C1 segment of cervical spinal cord (tissue), 14 donors: ENCODE measurements around the gene CORIN.
A peak's percentile ranks its signal among the peaks of the same experiment; 100 is the strongest.

Experiments used
- DNase-seq, 14 donors: peaks; one replicate each; lab custom pipeline; 2025; lab: John Stamatoyannopoulos, UW

The CORIN gene

GRCh38 chr4:47642985-47643760 lies 194.7 kb downstream of the CORIN start:
- DNase-seq = peak in 1 of 14 donors; percentile 9

GRCh38 chr4:47642191-47642830 lies 195.6 kb downstream of the CORIN start:
- no peak for DNase-seq

GRCh38 chr4:47641755-47642154 lies 196.1 kb downstream of the CORIN start:
- DNase-seq = no peak

GRCh38 chr4:47640911-47641310 lies 197.0 kb downstream of the CORIN start:
- no peak for DNase-seq

GRCh38 chr4:47639531-47639930 lies 198.3 kb downstream of the CORIN start:
- no peak for DNase-seq

GRCh38 chr4:47631161-47631560 lies 206.7 kb downstream of the CORIN start:
- no peak for DNase-seq

GRCh38 chr4:47624031-47624441 lies 213.8 kb downstream of the CORIN start:
- no peak for DNase-seq

DNA sequence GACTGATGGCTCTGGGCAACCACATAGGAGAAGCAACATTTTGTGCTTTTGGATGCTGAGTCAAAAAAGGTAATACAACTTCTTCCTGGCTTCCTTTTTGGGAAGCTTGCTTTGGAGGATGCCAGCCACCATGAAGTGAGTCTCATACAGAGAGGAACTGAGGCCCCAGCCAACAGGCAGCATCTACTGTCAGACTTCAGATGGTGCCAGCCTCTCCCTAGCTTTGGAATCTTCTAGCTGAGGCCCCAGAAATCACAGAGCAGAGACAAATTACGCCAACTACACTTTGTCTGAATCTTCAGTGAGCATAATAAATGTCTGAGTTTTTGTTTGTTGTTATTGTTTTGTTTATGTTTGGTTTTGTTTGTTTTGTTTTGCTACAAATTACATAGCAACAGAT lies 216.7 kb downstream of the CORIN start:
- DNase-seq = no peak

DNA sequence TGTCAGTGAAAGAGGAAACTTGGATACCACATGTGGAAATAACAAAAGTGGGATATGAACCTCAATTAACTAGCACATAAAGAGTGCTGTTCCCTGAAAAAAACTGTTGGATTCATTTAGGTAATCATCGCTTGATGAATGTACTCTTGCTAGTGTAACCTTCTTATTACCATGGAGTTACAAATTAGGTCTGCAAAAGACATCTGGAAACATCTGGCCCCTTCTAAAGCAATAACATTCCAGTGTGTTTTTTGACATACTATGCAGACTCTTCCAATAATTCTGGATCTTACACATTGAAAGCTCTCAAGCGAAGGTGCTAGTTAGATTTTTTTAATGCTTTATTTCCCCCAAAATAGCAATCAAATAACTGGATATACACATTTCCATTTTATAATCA lies 218.2 kb downstream of the CORIN start:
- no peak for DNase-seq

- no peak for DNase-seq
These were observed 220.3 kb downstream of the CORIN start for GRCh38 chr4:47617607-47618006.

DNA sequence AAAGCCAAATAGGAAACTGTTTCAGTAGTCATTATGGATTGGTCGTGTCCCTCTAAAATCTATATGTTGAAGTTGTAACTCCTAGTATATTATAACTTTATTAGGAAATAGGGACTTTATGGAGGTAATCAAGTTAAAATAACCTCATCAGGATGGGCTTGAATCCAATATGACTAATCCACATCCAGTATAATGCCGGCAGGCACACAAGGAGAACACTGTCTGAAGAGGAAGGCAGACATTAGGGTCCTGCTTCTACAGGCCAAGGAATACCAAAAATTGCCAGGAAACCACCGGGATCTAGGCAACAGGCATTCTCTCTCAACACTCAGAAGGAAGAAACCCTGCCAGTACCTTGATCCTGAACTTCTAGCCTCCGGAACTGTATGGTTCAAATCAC lies 222.5 kb downstream of the CORIN start:
- peak in 1 of 14 donors; percentile 4 for DNase-seq

DNA sequence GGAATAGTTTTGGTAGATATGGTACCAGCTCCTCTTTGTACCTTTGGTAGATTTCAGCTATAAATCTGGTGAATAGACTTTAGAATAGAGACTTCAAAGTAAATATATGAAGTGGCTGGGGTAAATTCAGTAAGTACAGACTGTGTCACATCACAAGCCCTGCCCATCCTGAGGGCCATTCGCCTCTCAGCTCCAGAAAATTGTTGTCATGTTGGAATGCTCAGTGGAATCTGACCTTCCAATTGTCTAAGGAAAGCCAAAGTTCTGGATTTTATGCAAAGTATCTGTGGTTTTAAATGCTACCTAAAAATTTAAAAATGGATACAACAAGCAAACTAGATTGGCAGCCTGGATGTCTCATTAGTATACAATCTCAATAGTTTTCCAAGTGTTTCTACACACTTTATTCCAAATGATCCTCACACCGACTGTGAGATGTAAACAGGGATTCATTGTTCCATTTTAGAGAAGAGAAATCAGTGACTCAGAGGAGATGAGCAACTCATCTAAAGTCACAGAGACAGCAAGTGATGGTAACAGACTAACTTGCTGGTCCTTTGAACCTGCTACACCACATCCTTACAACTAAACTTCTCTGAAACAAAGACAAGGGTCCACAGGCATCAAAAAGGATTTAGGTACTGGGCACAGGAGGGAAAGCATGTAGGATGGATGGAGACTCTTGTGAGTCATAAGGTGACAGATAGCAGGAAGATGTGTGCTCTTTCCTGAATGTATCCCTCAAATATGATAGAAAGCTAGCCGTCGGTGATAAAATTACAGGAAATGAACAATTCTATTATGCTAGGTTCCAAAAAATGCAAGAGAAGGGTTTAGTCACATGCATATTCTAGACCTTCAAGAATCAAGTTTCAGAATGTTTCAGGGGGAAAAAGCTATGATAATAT lies 225.5 kb downstream of the CORIN start:
- no peak for DNase-seq

DNA sequence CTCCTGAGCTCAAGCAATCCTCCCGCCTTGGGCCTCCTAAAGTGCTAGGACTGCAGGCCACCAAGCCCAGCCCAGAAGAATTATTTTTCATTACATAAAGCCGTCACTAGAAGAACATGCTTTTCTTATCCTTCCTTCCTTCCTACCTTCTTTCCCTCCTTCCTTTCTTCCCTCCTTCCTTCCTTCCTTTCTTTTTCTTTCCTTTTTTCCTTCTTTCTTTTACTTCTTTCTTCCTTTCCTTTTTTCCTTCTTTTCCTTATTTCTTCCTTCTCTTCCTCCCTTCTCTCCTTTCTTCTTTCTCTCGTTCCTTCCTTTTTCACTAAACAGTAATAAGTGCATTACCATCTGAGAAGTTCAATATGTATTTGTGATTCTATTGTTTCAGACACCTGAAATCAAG lies 231.4 kb downstream of the CORIN start:
- no peak for DNase-seq

GRCh38 chr4:47598896-47599295 lies 239.0 kb downstream of the CORIN start:
- no peak for DNase-seq

DNA sequence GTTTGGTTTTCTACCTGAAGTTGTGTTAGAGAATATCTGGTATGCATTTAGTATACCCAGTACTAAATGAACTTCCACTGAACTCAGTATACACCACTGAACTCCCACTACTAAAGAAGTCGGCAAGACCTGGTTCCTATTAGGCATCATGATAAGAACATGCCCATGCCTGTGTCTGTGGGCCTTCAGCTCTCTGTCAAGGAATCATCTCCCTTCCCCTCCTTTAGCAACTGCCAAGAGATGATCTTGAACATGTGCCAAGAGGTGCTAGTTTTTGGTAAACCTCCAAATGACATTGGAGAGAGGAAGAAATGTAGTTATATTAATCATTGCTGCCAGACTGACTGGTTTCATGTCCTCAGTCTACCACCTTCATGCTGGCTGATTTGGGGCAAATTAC lies 239.5 kb downstream of the CORIN start:
- DNase-seq = no peak

DNA sequence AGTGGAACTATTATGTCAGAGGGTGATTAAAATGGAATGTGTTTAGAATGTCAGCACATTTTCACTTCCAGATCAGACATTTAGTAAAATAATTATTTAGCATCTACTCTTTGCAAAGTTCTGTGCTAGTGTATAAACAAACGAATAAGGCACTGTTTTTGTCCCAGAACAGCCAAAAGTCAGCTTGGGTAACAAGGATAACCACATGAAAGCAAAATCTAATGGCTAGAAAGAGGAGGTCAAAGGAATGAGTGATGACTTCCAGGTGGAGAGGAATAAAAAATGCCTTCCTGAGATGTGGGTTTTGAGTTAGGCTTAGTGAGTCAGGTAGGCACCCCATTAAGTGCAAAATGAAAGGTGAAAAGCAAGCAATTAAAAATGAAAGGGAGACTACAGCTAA lies 240.2 kb downstream of the CORIN start:
- DNase-seq = no peak

GRCh38 chr4:47590325-47590724 lies 247.5 kb downstream of the CORIN start:
- no peak for DNase-seq

GRCh38 chr4:47579235-47579634 lies 258.6 kb downstream of the CORIN start:
- DNase-seq = no peak

DNA sequence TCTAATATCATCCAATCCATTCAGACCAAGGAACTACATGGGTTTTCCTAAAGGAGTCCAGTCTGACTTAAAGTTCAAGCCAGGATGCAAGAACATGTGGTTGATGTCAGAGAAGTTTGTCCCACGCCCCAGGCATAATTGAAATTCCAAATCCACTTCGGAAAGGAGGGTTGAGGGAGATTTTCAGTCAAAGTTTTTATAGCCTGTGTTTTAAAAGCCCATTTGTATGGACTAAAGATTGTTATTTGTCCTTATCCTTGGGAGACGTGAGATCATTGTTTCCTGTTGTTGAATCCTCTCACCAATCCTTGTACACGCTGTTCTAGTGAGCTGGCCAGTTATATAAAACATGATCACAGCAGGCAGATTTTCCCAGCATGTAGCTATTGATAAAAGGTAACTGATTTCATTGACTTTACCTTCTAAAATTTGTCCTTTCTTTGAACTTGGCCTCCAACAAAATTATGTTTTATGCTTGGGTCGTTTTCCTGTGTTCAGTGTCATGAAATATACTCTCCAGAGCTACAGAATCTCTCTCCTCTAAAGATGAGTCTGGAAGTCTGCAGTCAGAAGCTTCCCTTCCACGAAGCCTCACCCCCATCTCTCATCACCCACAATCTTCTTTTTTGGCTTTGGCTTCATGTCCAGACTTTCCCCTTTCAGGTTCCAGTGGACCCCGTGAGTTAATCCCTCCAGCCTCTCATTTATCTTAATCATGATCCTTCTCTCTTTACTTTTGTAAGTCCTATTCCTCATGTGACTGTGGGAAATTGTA lies 259.9 kb downstream of the CORIN start:
- DNase-seq = no peak

- DNase-seq = no peak
These were observed 264.9 kb downstream of the CORIN start for GRCh38 chr4:47572981-47573380.

DNA sequence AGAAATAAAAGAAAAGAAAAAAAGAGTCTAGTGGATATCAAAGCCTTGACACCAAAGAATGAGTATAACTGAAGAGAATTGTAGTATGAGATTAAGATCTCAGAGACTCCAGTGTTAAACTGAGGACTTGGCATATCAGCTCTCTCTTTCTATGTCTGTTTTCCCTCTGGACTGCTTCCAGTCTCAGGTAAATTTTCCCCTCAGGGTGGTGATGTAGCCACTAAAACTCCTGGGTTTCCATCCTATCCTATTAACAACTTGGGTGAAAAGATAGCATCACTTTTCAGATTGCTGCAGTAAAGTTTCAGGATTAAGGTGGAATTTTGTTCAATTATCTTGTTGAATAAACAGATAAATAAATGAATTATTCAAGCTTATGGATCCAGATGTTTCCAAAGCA lies 267.1 kb downstream of the CORIN start:
- no peak for DNase-seq

- no peak for DNase-seq
These were observed 270.4 kb downstream of the CORIN start for GRCh38 chr4:47567511-47567910.
